ENCODE measurements around the gene NEDD9. TPM values are rescaled to one million over a fixed set of nuclear protein-coding genes. Genes with fewer than 3 reads are reported as not detected.

NEDD9 gene
- total and polyA plus RNA-seq, 10 of the 15 experiments (the other 5 are each of a cell fraction or from before 2014, with no cell fraction given): 4.9 to 92.6 (median 14.6) TPM

DNA sequence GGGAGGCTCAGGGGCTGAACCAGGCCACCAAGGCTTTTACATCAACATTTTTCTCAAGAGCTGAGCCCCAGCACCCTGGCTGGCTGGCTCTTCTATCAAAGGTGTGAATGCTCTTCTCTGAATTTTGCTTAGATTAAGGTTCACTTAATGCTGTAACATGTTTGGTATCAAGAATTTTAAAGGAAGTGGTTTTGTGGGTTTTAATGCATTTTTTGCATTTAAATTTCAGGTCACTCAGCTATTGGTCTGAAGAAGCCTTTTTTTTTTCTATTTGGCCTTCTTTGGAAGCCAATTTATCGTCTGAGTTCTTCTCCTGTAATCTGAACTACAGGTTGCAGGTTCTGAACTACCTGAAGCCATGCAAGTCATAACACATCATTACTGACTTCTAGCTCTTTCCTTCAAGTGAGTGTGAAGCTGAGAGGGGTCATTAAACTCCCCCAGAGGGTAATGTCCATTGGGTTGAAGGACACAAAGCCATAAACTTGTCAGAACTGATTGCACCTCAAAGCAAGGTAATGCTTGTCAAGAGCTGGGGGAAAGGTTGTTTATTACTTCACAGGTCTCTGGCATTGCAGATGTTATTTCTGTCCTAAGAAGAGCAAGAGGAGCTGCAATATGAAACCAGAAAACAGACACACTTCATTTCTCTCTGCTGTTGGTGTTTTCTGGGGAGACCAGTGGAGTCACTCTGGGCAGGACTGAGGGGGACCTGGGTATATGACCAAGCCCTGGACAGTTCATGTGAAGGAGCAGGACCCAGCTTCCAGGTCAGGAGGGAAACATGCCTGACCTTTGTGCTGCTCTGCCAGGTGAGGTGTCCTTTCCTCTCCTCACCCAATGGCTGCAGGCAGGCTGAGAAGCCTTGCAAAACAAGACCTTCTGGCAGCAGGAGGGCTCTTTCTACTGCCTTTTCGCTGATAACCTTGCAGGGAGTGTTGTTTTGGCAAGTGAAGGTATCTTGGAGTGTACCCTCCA is 26.1 kb upstream of the NEDD9 start (continued):
- TF ChIP-seq, protein P1, sequence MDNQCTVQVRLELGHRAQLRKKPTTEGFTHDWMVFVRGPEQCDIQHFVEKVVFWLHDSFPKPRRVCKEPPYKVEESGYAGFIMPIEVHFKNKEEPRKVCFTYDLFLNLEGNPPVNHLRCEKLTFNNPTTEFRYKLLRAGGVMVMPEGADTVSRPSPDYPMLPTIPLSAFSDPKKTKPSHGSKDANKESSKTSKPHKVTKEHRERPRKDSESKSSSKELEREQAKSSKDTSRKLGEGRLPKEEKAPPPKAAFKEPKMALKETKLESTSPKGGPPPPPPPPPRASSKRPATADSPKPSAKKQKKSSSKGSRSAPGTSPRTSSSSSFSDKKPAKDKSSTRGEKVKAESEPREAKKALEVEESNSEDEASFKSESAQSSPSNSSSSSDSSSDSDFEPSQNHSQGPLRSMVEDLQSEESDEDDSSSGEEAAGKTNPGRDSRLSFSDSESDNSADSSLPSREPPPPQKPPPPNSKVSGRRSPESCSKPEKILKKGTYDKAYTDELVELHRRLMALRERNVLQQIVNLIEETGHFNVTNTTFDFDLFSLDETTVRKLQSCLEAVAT (IDR thresholded peaks at IDR 0.05): 0 out of 2 replicates have a peak, but pooled peaks have one; percentile 26
- TF ChIP-seq NFYB (IDR thresholded peaks at IDR 0.05; ENCODE audit: insufficient read depth, low read depth, low read length): no peak

DNA sequence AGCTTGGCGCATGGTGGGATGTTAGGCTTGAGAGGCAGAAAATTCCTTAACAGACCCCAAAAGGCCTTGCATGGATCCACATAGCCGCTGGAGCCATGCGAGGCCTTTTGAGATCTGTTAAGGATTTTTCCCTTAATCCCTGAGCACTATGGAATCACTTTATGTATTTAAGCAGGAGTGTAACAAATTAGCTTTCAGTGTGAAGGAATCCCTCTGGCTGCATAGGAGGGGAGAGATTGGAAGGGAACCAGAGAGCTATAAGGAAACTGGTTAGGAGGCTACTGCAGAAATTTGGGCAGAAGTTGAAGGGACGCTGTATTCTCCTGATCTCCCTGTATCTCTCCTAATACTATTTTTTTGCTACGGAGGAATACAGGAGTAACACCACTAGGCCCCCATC is 23.1 kb upstream of the NEDD9 start:
- CTCF ChIA-PET: no interaction called here
- Histone ChIP-seq H3K4me2 (ENCODE audit: control insufficient read depth, insufficient read depth) (no peak overlapping the region), H4K20me1 (ENCODE audit: control insufficient read depth, insufficient read depth) (no peaks in the 10 kb centered on the region), H3K27me3 (replicated peaks in 1 of 2; ENCODE audit: control insufficient read depth in 2 of 2, insufficient read depth in 2 of 2, low read length in 1 of 2) (no peaks in the 10 kb centered on the region), H3K9me3 (replicated peaks; ENCODE audit: control insufficient read depth, insufficient read depth, low read length) (no peaks in the 10 kb centered on the region), H3K4me3 (no peak overlapping the region), H3K4me1 (ENCODE audit: control insufficient read depth, insufficient read depth, low read length) (peaks cover 15% of the 10 kb centered on the region), H3K79me2 (ENCODE audit: control insufficient read depth, insufficient read depth, low read length) (no peaks in the 10 kb centered on the region; the same call in 1 of the 2 replicates), H2AFZ (ENCODE audit: control insufficient read depth, low read depth, low read length) (no peak overlapping the region), H3K27ac (ENCODE audit: control insufficient read depth, insufficient read depth) (no peak overlapping the region), H3K9ac (ENCODE audit: control insufficient read depth, insufficient read depth, low read length) (no peak overlapping the region), H3K36me3 (ENCODE audit: control insufficient read depth in 2 of 2, insufficient read depth in 2 of 2, low read length in 1 of 2) (peaks cover 0 to 11% of the 10 kb centered on the region in 2 experiments; a peak in 3 of 4 replicates)
- in situ Hi-C loops (cut with MboI) (no loop called here), intact Hi-C loops (cut with micrococcal nuclease; ENCODE audit: unreplicated experiment) (no loop called here)
- ATAC-seq (no peak), DNase-seq (ENCODE audit: low read depth, low spot score) (no peak), FAIRE-seq (no peak)
- no TSS peak for BruUV-seq (replicated peaks)
- SMC1A ChIA-PET (ENCODE audit: uncharacterized antibody, unreplicated experiment): interaction anchor here (0.5 to 2.5 kb wide), 9 partner anchors 10 to 240 kb away, joined by 3 to 12 read pairs (median 5); no protein-coding TSS in a partner anchor
- POLR2A ChIA-PET: no interaction called here
- RAD21 ChIA-PET (ENCODE audit: unreplicated experiment): no interaction called here
- 99% methylated on average over 5 of the region's 5 CpGs for WGBS (ENCODE audit: insufficient coverage, insufficient replicate concordance, low lambda C conversion rate, missing lambda C conversion rate)
- TF ChIP-seq EED (IDR thresholded peaks at IDR 0.05; ENCODE audit: low read depth) (no peak), GABPA (IDR thresholded peaks at IDR 0.05; ENCODE audit: low read depth) (no peak)
- TF ChIP-seq, protein P2, sequence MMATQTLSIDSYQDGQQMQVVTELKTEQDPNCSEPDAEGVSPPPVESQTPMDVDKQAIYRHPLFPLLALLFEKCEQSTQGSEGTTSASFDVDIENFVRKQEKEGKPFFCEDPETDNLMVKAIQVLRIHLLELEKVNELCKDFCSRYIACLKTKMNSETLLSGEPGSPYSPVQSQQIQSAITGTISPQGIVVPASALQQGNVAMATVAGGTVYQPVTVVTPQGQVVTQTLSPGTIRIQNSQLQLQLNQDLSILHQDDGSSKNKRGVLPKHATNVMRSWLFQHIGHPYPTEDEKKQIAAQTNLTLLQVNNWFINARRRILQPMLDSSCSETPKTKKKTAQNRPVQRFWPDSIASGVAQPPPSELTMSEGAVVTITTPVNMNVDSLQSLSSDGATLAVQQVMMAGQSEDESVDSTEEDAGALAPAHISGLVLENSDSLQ (IDR thresholded peaks at IDR 0.05): no peak
- TF ChIP-seq, protein P3, sequence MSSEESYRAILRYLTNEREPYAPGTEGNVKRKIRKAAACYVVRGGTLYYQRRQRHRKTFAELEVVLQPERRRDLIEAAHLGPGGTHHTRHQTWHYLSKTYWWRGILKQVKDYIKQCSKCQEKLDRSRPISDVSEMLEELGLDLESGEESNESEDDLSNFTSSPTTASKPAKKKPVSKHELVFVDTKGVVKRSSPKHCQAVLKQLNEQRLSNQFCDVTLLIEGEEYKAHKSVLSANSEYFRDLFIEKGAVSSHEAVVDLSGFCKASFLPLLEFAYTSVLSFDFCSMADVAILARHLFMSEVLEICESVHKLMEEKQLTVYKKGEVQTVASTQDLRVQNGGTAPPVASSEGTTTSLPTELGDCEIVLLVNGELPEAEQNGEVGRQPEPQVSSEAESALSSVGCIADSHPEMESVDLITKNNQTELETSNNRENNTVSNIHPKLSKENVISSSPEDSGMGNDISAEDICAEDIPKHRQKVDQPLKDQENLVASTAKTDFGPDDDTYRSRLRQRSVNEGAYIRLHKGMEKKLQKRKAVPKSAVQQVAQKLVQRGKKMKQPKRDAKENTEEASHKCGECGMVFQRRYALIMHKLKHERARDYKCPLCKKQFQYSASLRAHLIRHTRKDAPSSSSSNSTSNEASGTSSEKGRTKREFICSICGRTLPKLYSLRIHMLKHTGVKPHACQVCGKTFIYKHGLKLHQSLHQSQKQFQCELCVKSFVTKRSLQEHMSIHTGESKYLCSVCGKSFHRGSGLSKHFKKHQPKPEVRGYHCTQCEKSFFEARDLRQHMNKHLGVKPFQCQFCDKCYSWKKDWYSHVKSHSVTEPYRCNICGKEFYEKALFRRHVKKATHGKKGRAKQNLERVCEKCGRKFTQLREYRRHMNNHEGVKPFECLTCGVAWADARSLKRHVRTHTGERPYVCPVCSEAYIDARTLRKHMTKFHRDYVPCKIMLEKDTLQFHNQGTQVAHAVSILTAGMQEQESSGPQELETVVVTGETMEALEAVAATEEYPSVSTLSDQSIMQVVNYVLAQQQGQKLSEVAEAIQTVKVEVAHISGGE (CRISPR knock-in tag; IDR thresholded peaks at IDR 0.05): no peak
- TF ChIP-seq, protein P4, sequence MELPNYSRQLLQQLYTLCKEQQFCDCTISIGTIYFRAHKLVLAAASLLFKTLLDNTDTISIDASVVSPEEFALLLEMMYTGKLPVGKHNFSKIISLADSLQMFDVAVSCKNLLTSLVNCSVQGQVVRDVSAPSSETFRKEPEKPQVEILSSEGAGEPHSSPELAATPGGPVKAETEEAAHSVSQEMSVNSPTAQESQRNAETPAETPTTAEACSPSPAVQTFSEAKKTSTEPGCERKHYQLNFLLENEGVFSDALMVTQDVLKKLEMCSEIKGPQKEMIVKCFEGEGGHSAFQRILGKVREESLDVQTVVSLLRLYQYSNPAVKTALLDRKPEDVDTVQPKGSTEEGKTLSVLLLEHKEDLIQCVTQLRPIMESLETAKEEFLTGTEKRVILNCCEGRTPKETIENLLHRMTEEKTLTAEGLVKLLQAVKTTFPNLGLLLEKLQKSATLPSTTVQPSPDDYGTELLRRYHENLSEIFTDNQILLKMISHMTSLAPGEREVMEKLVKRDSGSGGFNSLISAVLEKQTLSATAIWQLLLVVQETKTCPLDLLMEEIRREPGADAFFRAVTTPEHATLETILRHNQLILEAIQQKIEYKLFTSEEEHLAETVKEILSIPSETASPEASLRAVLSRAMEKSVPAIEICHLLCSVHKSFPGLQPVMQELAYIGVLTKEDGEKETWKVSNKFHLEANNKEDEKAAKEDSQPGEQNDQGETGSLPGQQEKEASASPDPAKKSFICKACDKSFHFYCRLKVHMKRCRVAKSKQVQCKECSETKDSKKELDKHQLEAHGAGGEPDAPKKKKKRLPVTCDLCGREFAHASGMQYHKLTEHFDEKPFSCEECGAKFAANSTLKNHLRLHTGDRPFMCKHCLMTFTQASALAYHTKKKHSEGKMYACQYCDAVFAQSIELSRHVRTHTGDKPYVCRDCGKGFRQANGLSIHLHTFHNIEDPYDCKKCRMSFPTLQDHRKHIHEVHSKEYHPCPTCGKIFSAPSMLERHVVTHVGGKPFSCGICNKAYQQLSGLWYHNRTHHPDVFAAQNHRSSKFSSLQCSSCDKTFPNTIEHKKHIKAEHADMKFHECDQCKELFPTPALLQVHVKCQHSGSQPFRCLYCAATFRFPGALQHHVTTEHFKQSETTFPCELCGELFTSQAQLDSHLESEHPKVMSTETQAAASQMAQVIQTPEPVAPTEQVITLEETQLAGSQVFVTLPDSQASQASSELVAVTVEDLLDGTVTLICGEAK (IDR thresholded peaks at IDR 0.05; ENCODE audit: borderline replicate concordance): no peak

Measured in GM12878 (cell line).